ENCODE measurements around the gene SENP8.

- TF ChIP-seq POLR2A (IDR thresholded peaks at IDR 0.05) (no peak), CTCF (IDR thresholded peaks at IDR 0.05 in 8 of 11, conservative IDR thresholded peaks at IDR 0.05 in 3 of 11) (no peak)
These were observed 62.6 kb downstream of the SENP8 start for GRCh38 chr15:72180761-72181324.
